Adrenal gland (tissue), 12 donors: Measurements from ENCODE around the gene TAPBPL. TPM values are rescaled to one million over a fixed set of nuclear protein-coding genes. Genes with fewer than 3 reads are reported as not detected.
"Not testable (repeated sequence)": the region's sequence is repeated elsewhere in the genome, so short reads cannot be mapped to it uniquely, and the experiment has no call there.

Source experiments
- DNase-seq, 7 donors: peaks; one replicate each; pipeline ENCODE4 v3.0.0-alpha.2; 2019 to 2020
- H3K27ac ChIP-seq, 5 donors: fragments of 200-600 bp; sonication (generic) in 4 of 5; 1 replicate in 3 of 5; 2 replicates in 2 of 5; pipeline versions ENCODE4 v1.5.1 to v1.8.0; 2016 to 2020; ENCODE audit warnings: mild to moderate bottlenecking in 1 of 5
- H3K27me3 ChIP-seq: fragments of 200-600 bp; 2 replicates; pipeline ENCODE4 v1.8.0; 2021
- H3K36me3 ChIP-seq, 2 donors: fragments of 200-600 bp; replicated peaks in 1 of 2; 1 replicate in 1 of 2; 2 replicates in 1 of 2; pipeline versions ENCODE4 v1.5.1 to v1.8.0; 2018 to 2022
- H3K4me1 ChIP-seq, 2 donors: fragments of 200-600 bp; replicated peaks in 1 of 2; 1 replicate in 1 of 2; 2 replicates in 1 of 2; pipeline versions ENCODE4 v1.5.1 to v1.8.0; 2018 to 2021
- H3K4me3 ChIP-seq, 4 donors: fragments of 200-600 bp; sonication (generic) in 3 of 4; one replicate each; pipeline ENCODE4 v1.5.1; 2016 to 2018
- H3K9me3 ChIP-seq, 3 donors: fragments of 200-600 bp; sonication (generic) in 1 of 3; replicated peaks in 1 of 3; 1 replicate in 2 of 3; 2 replicates in 1 of 3; pipeline versions ENCODE4 v1.5.1 to v1.8.0; 2016 to 2021
- POLR2A ChIP-seq, 2 donors: fragments of 450-650 bp; IDR thresholded peaks; one replicate each; pipeline ENCODE4 v1.6.1; 2017; ENCODE audit warnings: antibody characterized with exemption in 2 of 2, mild to moderate bottlenecking in 2 of 2, moderate library complexity in 1 of 2
- WGBS, 4 donors: extraction: QIAGEN DNeasy Blood & Tissue Kit in 2 of 4; methylation state at CpG; one replicate each; pipeline versions ENCODE4 v1.1.5 to v1.1.7; 2013 to 2017; 5-methylcytosine and 5-hydroxymethylcytosine counted together
- intact Hi-C, 2 donors: fragments of 100-400 bp; cut with DNase I; formaldehyde crosslinking; loops; one replicate each; pipeline versions ENCODE4 v1.14.1 to v1.15.0; 2022 to 2023
- polyA plus RNA-seq, 3 donors: library from polyadenylated mRNA; stranded (reverse); fragments of 200-250 nt in 2 of 3; fragments of 350-450 nt in 1 of 3; fragmentation: Illumina TruSeq in 1 of 3; extraction: RNeasy Lipid Tissue Mini Kit (QIAGEN cat#74804) in 1 of 3; gene quantifications; one replicate each; pipeline ENCODE4 v1.2.3, GENCODE V29; 2013 to 2014
- total RNA-seq, 9 donors: library from RNA; depleted of rRNA in 4 of 9; stranded (reverse); fragments of >200 nt in 4 of 9; fragments of 120-200 nt in 1 of 9; fragmentation: NEBNext Ultra II Directional in 1 of 9; extraction: Animal tissue kit (Norgen Biotek cat#: 25700) in 1 of 9; gene quantifications; one replicate each; pipeline versions ENCODE4 v1.1.0 to v1.2.4, GENCODE V29; 2013 to 2023
- TF ChIP-seq, protein P1 (sequence below), 6 experiments: fragments of 450-650 bp in 4 of 6; fragments of 200-600 bp in 2 of 6; sonication (generic) in 1 of 6; IDR thresholded peaks; 1 replicate in 5 of 6; 2 replicates in 1 of 6; pipeline versions ENCODE4 v1.5.1 to v1.8.0; 2016 to 2021; ENCODE audit warnings: antibody characterized with exemption in 6 of 6, mild to moderate bottlenecking in 2 of 6, moderate library complexity in 1 of 6
- donor health status: healthy with polysubstance abuse.
- donor health status: Bipolar disorder and iron deficiency.
- donor health status: DM: yes; HTN: yes; CAD: no.
- donor health status: DM: no; HTN: no; CAD: no.
- donor health status: DM: no; HTN: no; CAD: no.
- donor health status: DM: yes; HTN: yes; CAD: no.

The TAPBPL gene
- total and polyA plus RNA-seq, 12 donors, result 13.8 to 42.4 (median 32.0) TPM

DNA sequence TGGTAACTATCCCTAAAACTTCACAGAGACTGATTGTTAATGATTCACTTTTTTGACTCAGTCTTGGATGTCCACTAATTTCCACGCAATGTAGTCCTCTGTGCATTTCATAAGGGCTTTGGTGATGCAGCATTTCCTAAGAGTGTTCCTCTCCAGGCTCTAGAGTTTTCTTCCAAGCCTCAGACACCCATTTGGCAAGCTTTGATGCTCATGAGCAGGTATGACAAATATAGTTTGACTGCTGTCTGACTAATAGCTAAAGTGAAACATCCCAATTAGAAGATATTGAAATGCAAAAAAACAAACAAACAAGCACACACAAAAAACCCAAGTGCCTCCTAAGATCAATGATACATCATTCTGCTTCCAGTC is 20.1 kb downstream of the TAPBPL start:
- Histone ChIP-seq H3K9me3 (no peaks in the 10 kb centered on the region), H3K27me3 (no peaks in the 10 kb centered on the region), H3K36me3 (no peaks in the 10 kb centered on the region), H3K4me3 (no peak overlapping the region), H3K4me1 (peaks cover 19 to 27% of the 10 kb centered on the region in 2 donors), H3K27ac (no peak overlapping the region)
- no peak for DNase-seq
- intact Hi-C loops, result no loop called here
- WGBS, 4 donors, result 79 to 96% (median 84%) methylated on average over 1 of the region's 1 CpG
- TF ChIP-seq POLR2A (IDR thresholded peaks at IDR 0.05), result no peak
- TF ChIP-seq, protein P1, sequence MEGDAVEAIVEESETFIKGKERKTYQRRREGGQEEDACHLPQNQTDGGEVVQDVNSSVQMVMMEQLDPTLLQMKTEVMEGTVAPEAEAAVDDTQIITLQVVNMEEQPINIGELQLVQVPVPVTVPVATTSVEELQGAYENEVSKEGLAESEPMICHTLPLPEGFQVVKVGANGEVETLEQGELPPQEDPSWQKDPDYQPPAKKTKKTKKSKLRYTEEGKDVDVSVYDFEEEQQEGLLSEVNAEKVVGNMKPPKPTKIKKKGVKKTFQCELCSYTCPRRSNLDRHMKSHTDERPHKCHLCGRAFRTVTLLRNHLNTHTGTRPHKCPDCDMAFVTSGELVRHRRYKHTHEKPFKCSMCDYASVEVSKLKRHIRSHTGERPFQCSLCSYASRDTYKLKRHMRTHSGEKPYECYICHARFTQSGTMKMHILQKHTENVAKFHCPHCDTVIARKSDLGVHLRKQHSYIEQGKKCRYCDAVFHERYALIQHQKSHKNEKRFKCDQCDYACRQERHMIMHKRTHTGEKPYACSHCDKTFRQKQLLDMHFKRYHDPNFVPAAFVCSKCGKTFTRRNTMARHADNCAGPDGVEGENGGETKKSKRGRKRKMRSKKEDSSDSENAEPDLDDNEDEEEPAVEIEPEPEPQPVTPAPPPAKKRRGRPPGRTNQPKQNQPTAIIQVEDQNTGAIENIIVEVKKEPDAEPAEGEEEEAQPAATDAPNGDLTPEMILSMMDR (IDR thresholded peaks at IDR 0.05), result no peak

DNA sequence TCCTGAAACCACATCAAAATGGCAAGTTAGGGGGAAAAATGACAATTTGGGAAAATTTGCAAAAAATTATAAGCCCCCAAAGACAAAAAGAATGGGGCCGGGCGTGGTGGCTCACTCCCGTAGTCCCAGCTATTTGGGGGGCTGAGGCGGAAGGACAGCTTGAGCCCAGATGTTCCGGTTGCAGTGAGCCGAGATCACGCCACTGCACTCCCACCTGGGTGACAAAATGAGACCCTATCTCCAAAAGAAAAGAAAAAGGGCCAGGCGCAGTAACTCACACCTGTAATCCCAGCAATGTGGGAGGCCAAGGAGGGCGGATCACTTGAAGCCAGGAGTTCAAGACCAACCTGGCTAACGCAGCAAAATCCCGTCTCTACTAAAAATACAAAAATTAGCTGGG is 20.6 kb downstream of the TAPBPL start:
- no peaks in the 10 kb centered on the region for H3K27me3 ChIP-seq
- H3K27ac ChIP-seq, result no peak overlapping the region
- TF ChIP-seq POLR2A (IDR thresholded peaks at IDR 0.05), result no peak
- TF ChIP-seq, protein P1 (IDR thresholded peaks at IDR 0.05), result no peak
- no peaks in the 10 kb centered on the region for H3K36me3 ChIP-seq
- no peak overlapping the region for H3K4me3 ChIP-seq
- WGBS, 4 donors, result 76 to 83% (median 79%) methylated on average over 11 of the region's 11 CpGs
- peaks cover 19 to 27% of the 10 kb centered on the region in 2 donors for H3K4me1 ChIP-seq
- intact Hi-C loops, result no loop called here
- DNase-seq, result no peak
- H3K9me3 ChIP-seq, result no peaks in the 10 kb centered on the region

DNA sequence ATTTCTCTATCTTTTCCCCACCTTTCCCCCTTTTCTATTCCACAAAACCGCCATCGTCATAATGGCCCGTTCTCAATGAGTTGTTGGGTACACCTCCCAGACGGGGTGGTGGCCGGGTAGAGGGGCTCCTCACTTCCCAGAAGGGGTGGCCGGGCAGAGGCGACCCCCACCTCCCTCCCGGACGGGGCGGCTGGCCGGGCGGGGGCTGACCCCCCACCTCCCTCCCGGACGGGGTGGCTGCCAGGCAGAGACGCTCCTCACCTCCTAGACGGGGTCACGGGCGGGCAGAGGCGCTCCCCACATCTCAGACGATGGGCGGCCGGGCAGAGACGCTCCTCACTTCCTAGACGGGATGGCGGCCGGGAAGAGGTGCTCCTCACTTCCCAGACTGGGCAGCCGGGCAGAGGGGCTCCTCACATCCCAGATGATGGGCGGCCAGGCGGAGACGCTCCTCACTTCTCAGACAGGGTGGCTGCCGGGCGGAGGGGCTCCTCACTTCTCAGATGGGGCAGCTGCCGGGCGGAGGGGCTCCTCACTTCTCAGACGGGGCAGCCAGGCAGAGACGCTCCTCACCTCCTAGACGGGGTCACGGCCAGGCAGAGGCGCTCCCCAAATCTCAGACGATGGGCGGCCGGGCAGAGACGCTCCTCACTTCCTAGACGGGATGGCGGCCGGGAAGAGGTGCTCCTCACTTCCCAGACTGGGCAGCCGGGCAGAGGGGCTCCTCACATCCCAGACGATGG is 23.6 kb downstream of the TAPBPL start:
- H3K4me3 ChIP-seq, H3K36me3 ChIP-seq, DNase-seq, H3K27me3 ChIP-seq, H3K4me1 ChIP-seq, H3K27ac ChIP-seq, intact Hi-C loops, H3K9me3 ChIP-seq: not testable (repeated sequence)
- whole genome bisulfite sequencing, 4 donors, result 86 to 91% (median 87%) methylated on average over 21 to 45 of the region's 48 CpGs

DNA sequence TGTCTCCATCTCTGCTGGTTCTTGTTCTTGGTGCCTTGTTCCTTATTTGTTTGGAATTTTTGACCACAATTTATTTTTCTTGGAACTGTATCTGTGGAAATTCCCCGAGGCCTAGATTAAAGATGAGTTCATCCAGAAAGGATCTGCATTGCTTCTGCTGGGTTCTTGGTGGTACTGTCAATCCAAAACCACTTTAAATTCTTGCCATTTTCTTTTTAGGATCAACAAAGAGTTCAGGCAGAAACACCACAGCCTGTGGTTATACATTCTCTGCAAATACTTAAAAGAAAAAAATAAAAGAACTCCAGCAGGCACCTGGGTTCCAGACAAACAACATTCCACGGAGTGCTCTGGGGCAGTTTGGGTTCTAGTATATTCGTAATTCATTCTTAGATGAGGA is 24.6 kb downstream of the TAPBPL start:
- Histone ChIP-seq H3K4me3 (no peak overlapping the region), H3K36me3 (no peaks in the 10 kb centered on the region), H3K27me3 (no peaks in the 10 kb centered on the region), H3K27ac (no peak overlapping the region), H3K4me1 (no peaks in the 10 kb centered on the region), H3K9me3 (no peaks in the 10 kb centered on the region)
- WGBS, 4 donors, result 68 to 77% (median 70%) methylated on average over 3 of the region's 3 CpGs
- no peak for DNase-seq
- intact Hi-C loops, result no loop called here
- no peak for TF ChIP-seq POLR2A (IDR thresholded peaks at IDR 0.05)
- TF ChIP-seq, protein P1 (IDR thresholded peaks at IDR 0.05), result no peak

DNA sequence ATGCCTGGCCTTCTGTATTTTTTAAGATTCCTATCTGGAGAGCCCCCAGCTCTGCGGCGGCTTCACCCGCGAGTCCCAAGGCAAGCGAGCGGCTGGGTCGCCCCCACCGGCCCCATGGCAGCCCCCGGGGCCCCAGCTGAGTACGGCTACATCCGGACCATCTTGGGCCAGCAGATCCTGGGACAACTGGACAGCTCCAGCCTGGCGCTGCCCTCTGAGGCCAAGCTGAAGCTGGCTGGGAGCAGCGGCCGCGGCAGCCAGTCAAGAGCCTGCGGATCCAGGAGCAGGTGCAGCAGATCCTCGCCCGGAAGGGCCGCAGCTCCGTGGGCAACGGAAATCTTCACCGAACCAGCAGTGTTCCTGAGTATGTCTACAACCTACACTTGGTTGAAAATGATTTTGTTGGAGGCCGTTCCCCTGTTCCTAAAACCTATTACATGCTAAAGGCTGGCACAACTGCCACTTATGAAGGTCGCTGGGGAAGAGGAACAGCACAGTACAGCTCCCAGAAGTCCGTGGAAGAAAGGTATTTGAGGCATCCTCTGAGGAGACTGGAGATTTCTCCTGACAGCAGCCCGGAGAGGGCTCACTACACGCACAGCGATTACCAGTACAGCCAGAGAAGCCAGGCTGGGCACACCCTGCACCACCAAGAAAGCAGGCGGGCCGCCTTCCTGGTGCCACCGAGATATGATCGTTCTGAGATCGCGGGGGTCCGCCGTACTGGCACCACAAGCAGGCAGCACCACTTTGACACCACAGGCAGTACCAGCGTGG is 25.9 kb downstream of the TAPBPL start:
- H3K36me3 ChIP-seq, H3K4me3 ChIP-seq, DNase-seq, H3K4me1 ChIP-seq, H3K27me3 ChIP-seq, intact Hi-C loops, H3K27ac ChIP-seq, H3K9me3 ChIP-seq: not testable (repeated sequence)
- 80 to 93% (median 89%) methylated on average over 16 to 37 of the region's 37 CpGs for WGBS, 4 donors
